SIG-M5 treated with dmso at 0.1 percent for 504 hours (cell line): Measurements from ENCODE around the gene FARS2.

Source experiments
- DNase-seq: peaks from one replicate; lab custom pipeline; 2025; ENCODE audit not compliant: unreplicated experiment; lab: John Stamatoyannopoulos, UW

Gene FARS2

GRCh38 chr6:5422321-5422915 is 161.1 kb downstream of the FARS2 start:
- peak; percentile 5 for DNase-seq

DNA sequence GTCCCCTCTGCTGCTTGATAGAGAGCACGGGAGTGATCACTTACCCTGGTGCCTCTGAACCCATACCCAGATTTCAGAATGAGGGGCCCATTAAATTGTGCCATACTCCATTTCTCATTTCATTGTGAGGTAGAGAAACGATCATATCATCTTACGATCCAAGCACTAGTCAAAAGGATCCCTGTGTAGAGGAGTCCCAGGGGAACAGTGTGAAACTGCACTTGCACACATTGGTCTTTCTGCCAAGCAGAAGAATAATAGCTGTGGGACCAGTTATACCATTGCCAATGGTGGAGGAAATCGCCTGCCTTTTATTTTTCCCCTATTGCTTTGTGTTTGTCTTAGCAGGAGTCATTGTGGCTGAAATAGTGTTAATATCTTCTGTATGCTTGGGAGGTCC is 161.9 kb downstream of the FARS2 start:
- DNase-seq = no peak

GRCh38 chr6:5424726-5425125 is 163.4 kb downstream of the FARS2 start:
- no peak for DNase-seq

DNA sequence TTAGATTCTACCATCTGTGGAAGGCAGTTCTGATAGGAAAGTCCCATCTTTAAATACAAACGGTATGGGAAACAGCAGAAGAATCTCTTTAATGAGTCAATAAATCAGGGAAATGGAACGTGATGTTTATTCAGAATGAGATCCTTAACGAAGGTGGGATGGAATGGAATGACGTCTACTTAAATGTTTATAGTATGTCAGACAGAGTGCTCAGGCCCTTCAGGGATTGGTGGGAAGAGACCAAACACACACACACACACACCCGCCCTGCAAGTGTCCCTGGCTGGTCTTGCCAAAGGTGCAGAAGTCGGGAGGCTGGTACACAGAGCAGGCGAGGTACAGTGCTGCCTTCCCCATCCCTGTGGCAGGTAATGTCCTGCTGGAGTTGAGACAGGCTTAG is 164.0 kb downstream of the FARS2 start:
- DNase-seq = no peak

DNA sequence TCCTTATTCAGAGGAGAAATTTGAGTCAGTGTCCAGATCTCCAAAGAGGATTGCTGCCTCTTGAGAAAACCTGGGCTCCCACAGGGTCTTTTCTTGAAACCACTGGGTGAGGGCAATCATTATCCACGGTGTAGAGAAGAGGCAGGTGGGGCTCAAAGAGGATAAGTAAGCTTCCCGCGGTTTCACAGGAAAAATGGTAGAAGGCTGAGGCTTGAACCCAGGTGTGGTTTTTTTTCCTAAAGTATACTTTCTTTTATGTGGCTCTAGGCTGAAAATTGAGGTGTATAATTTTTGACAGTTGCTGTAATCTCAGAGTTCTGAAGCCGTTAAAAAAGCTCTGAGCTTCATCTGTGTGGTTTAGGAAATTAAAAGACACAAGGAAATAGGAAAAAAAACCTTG is 164.5 kb downstream of the FARS2 start:
- DNase-seq = no peak

DNA sequence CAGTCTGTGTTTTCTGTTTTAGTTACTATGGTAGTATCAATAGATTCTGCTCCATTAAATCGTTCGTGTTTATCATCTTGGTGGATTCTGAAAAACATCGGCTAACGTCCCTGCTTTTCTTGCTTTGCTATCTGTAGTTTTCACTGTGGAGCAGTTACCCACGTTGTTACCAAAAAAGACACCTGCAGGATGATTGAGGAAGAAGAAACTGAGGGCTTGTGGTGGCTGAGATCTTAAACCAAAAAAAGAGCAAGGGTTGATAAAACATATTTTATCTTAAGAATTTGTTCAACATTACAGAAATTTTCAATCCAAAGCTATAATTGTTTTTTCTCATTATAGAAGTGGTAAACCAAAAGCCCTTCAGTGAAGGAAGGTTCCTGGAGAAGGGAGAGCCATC is 166.3 kb downstream of the FARS2 start:
- no peak for DNase-seq

- DNase-seq = no peak
Measured at GRCh38 chr6:5433324-5433723, 172.0 kb downstream of the FARS2 start.

- no peak for DNase-seq
Measured at GRCh38 chr6:5435449-5435848, 174.1 kb downstream of the FARS2 start.

DNA sequence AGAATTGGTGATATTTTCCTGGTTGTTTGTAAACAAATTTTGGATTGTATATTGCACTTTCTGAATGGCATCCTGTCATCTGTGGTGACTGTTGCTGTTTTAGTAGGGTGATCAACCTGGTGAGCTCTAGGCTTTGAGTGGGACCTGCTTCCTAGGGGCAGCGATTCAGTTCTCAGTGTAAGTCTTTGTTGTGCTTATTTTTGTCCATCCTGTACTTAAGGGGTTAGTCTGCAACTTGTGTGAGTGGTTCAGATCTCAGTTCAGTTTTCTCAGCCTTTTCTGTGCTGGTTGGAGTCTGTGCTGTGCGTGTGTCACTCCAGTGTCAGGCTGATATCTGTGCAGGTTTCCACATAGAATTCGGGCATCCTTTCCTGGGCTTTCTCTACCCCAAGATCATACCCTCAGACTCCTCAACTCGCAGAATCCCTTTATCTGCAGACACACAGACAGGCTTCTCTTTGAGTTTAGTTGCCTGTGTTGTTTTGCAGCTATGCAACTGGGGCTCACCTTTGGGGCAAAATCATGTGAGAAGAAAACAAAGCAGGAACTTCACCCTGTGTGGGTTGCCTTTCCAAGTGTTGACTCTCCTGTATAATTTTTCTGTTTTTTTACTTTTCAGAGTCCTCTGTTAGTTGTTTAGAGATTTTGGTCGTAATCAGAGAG is 177.7 kb downstream of the FARS2 start:
- no peak for DNase-seq

- DNase-seq = no peak
Measured at GRCh38 chr6:5439749-5440148, 178.4 kb downstream of the FARS2 start.

DNA sequence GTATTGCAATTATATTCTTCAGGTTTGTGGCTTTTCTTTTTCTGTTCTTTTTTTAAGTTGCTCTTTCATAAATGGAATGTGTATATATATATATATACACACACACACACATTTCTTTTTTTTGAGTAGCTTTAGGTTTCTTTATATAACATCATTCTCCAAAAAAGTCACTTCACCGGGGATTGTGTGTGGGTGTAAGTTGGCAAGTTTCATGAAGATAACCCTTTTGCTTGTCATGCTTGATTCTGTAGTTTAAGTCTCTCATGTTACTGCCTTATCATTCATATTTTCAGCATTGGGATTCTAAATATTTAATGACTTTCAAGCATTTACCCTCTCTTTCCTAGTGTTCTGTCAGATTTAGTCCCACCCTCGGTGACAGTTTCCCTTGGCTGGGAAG is 181.0 kb downstream of the FARS2 start:
- no peak for DNase-seq

- no peak for DNase-seq
Measured at GRCh38 chr6:5442916-5443315, 181.6 kb downstream of the FARS2 start.

GRCh38 chr6:5443491-5443890 is 182.2 kb downstream of the FARS2 start:
- DNase-seq = no peak

- no peak for DNase-seq
Measured at GRCh38 chr6:5446362-5447075, 185.2 kb downstream of the FARS2 start.

DNA sequence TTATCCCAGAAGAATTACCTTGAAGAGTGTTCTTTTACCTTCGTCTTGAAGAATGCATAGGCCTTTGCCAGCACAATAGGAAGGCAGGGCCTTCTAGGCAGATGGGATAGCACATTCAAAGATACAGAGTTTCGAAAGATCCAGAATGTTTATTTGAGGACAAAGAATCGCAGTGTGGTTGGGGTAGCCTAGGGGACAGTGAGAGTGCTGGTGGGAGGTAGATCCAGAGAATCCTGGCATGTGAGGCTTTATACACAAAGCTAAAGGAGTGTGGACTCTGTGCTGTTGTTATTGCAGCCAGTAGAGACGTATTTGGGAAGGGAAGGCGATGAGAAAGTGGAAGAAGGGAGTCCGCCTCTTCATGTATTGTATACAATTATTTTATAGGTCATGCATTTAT is 186.6 kb downstream of the FARS2 start:
- no peak for DNase-seq

- DNase-seq = no peak
Measured at GRCh38 chr6:5450073-5450472, 188.8 kb downstream of the FARS2 start.

DNA sequence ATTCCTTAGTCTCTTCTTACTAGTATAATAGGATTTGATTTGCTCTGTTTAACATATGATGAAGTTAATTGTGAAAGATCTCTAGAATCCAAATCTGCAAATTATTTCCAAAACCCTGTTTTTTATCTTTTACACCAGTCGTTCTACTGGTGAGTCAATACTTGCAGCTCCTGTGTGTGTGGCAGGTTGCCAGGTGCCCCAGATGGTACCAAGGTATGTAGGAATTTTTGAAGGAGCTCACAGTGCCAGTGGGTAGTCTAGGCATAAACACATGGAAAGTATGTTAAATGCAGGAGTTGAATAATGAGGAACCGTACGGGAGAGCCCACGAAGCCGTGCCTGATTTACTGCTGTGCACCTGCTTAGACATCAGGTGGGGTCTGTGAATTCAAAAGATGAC is 192.2 kb downstream of the FARS2 start:
- no peak for DNase-seq

DNA sequence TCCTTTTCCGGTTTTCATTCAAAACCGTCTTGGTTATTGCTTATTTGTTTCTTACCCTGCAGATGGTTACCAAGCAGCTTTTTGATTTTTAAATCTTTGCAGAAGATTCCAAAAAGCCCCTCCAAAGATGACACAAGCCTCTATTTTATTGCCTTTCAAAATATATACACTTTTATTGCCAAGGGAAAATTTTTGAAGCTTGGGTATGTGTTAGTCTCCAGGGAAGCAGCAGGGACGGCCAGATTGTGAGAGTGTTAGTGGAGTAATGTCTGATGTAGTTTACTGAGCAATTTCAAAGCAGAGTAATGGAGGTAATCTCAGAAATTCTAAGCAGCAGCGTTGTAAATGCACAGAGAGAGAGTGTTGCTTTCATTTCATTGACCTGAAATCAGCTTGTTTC is 193.8 kb downstream of the FARS2 start:
- DNase-seq = no peak

- no peak for DNase-seq
Measured at GRCh38 chr6:5457041-5457440, 195.7 kb downstream of the FARS2 start.

GRCh38 chr6:5457983-5458683 is 196.8 kb downstream of the FARS2 start:
- no peak for DNase-seq

GRCh38 chr6:5459346-5459745 is 198.0 kb downstream of the FARS2 start:
- no peak for DNase-seq

GRCh38 chr6:5461365-5461764 is 200.1 kb downstream of the FARS2 start:
- no peak for DNase-seq
